ENCODE data around the gene DGKI. TPM values are rescaled to one million over a fixed set of nuclear protein-coding genes. Genes with fewer than 3 reads are reported as not detected.

Gene DGKI
- total RNA-seq, 4 donors from 2014 or later = 0.44 to 1.1 (median 1.0) TPM; not detected in 1

- H3K27me3 ChIP-seq = no peaks in the 10 kb centered on the region
- no peaks in the 10 kb centered on the region for H3K36me3 ChIP-seq
- H3K9me3 ChIP-seq = no peaks in the 10 kb centered on the region
- no peak overlapping the region for H3K4me3 ChIP-seq
- H3K4me1 ChIP-seq = no peaks in the 10 kb centered on the region
- 52 to 71% methylated on average over 5 to 7 of the region's 7 CpGs for WGBS, 2 donors
- intact Hi-C loops (cut with DNase I) = no loop called here
- DNase-seq = no peak
- H3K27ac ChIP-seq = no peak overlapping the region
- no peak for TF ChIP-seq CTCF (IDR thresholded peaks at IDR 0.05)
- TF ChIP-seq POLR2A (IDR thresholded peaks at IDR 0.05) = no peak
These were observed 176.3 kb downstream of the DGKI start for GRCh38 chr7:137670222-137671064.

GRCh38 chr7:137669706-137670105 is 177.1 kb downstream of the DGKI start:
- DNase-seq = no peak
- H3K4me1 ChIP-seq = no peaks in the 10 kb centered on the region
- no peak overlapping the region for H3K27ac ChIP-seq
- TF ChIP-seq CTCF (IDR thresholded peaks at IDR 0.05) (no peak), POLR2A (IDR thresholded peaks at IDR 0.05) (no peak)
- 21 to 25% methylated on average over 2 of the region's 2 CpGs for WGBS, 2 donors
- intact Hi-C loops (cut with DNase I) = no loop called here
- no peaks in the 10 kb centered on the region for H3K9me3 ChIP-seq
- H3K27me3 ChIP-seq = no peaks in the 10 kb centered on the region
- H3K36me3 ChIP-seq = no peaks in the 10 kb centered on the region
- no peak overlapping the region for H3K4me3 ChIP-seq

GRCh38 chr7:137668404-137668803 is 178.4 kb downstream of the DGKI start:
- Histone ChIP-seq H3K9me3 (no peaks in the 10 kb centered on the region), H3K4me1 (no peaks in the 10 kb centered on the region), H3K36me3 (no peaks in the 10 kb centered on the region), H3K4me3 (no peak overlapping the region), H3K27ac (no peak overlapping the region), H3K27me3 (no peaks in the 10 kb centered on the region)
- no peak for DNase-seq
- WGBS, 2 donors = 58 to 66% methylated on average over 2 of the region's 2 CpGs
- intact Hi-C loops (cut with DNase I) = no loop called here
- TF ChIP-seq CTCF (IDR thresholded peaks at IDR 0.05) (no peak), POLR2A (IDR thresholded peaks at IDR 0.05) (no peak)

- intact Hi-C loops (cut with DNase I) = no loop called here
These were observed 179.0 kb downstream of the DGKI start for GRCh38 chr7:137667633-137668387.

More at GRCh38 chr7:137667633-137668387, 179.0 kb downstream of the DGKI start:
- Histone ChIP-seq H3K4me1 (no peaks in the 10 kb centered on the region), H3K27ac (no peak overlapping the region), H3K4me3 (no peak overlapping the region), H3K9me3 (no peaks in the 10 kb centered on the region), H3K36me3 (no peaks in the 10 kb centered on the region), H3K27me3 (no peaks in the 10 kb centered on the region)
- no peak for TF ChIP-seq POLR2A (IDR thresholded peaks at IDR 0.05)
- no peak for TF ChIP-seq CTCF (IDR thresholded peaks at IDR 0.05)
- 60% methylated on average over 5 of the region's 5 CpGs for WGBS, 2 donors
- no peak for DNase-seq
